K562 (cell line): Measurements from ENCODE around the gene FAM174C. TPM values are rescaled to one million over a fixed set of nuclear protein-coding genes. Genes with fewer than 3 reads are reported as not detected.

Source experiments
- ATF1 ChIP-seq, 2 experiments: fragments of 450-650 bp in 1 of 2; IDR thresholded peaks; 2 replicates each; pipeline ENCODE4 v1.6.1; 2016; ENCODE audit warnings: missing compliant biosample characterization in 1 of 2, missing genetic modification characterization in 1 of 2
- ATF3 ChIP-seq, 2 experiments: fragments of 450-650 bp in 1 of 2; sonication (generic) in 1 of 2; formaldehyde crosslinking in 1 of 2; IDR thresholded peaks in 1 of 2; conservative IDR thresholded peaks in 1 of 2; 2 replicates each; pipeline versions ENCODE4 v1.6.1 to v1.8.1; 2016 to 2023; ENCODE audit warnings: mild to moderate bottlenecking in 2 of 2, moderate library complexity in 2 of 2, inconsistent platforms in 1 of 2, missing genetic modification reagents in 1 of 2
- CTCF ChIP-seq, 3 experiments: IDR thresholded peaks in 2 of 3; conservative IDR thresholded peaks in 1 of 3; 2 replicates each; pipeline ENCODE4 v1.5.1; 2011 to 2012; ENCODE audit warnings: low read length in 3 of 3, mild to moderate bottlenecking in 3 of 3, control low read depth in 2 of 3, improper control_type of control experiment in 1 of 3, inconsistent platforms in 1 of 3, low read depth in 1 of 3, mixed read lengths in 1 of 3, moderate library complexity in 1 of 3; ENCODE audit not compliant: insufficient read depth in 2 of 3
- GATAD2A ChIP-seq: fragments of 450-650 bp; IDR thresholded peaks from 2 replicates; pipeline ENCODE4 v1.6.1; 2017
- ILF3 ChIP-seq: fragments of 450-650 bp; IDR thresholded peaks from 2 replicates; pipeline ENCODE4 v1.6.1; 2018; ENCODE audit warnings: antibody characterized with exemption, mild to moderate bottlenecking, moderate library complexity, borderline replicate concordance
- KAT7 ChIP-seq: sonication (generic); formaldehyde crosslinking; IDR thresholded peaks from 2 replicates; pipeline ENCODE4 v1.8.0; 2022; ENCODE audit warnings: missing genetic modification reagents, mild to moderate bottlenecking, borderline replicate concordance
- NR4A1 ChIP-seq, 2 experiments: fragments of 250-450 bp in 1 of 2; fragments of 450-650 bp in 1 of 2; sonication (Bioruptor Pico) in 1 of 2; IDR thresholded peaks; 2 replicates each; pipeline versions ENCODE4 v1.4.0 to v1.6.1; 2016 to 2020; ENCODE audit warnings: mild to moderate bottlenecking in 2 of 2, missing compliant biosample characterization in 1 of 2, missing genetic modification characterization in 1 of 2, moderate library complexity in 1 of 2
- TSC22D4 ChIP-seq: fragments of 450-650 bp; IDR thresholded peaks from 2 replicates; pipeline ENCODE4 v1.6.1; 2016; ENCODE audit warnings: missing genetic modification characterization, missing biosample characterization, control low read depth
- ZBTB40 ChIP-seq, 2 experiments: fragments of 450-650 bp in 1 of 2; sonication (generic) in 1 of 2; formaldehyde crosslinking in 1 of 2; IDR thresholded peaks; 2 replicates each; pipeline versions ENCODE4 v1.7.1 to v1.9.0; 2016 to 2022; ENCODE audit warnings: inconsistent platforms in 1 of 2, mild to moderate bottlenecking in 1 of 2, missing genetic modification reagents in 1 of 2
- ZNF586 ChIP-seq: fragments of 450-650 bp; formaldehyde crosslinking; conservative IDR thresholded peaks from 2 replicates; pipeline ENCODE4 v1.4.0; 2020; ENCODE audit warnings: mild to moderate bottlenecking, moderate library complexity
- polyA plus RNA-seq, 8 experiments: library from polyadenylated mRNA; depleted of rRNA in 4 of 8; stranded (reverse) in 5 of 8; unstranded in 3 of 8; fragments of >200 nt; fragmentation: Nextera tagmentation in 2 of 8; fragmentation: Illumina TruSeq in 1 of 8; extraction: Ambion mirVana in 2 of 8; extraction: Trizol in 1 of 8; gene quantifications; 2 replicates each; pipeline versions ENCODE4 v1.2.1 to v1.2.3, GENCODE V29; 2011 to 2014; ENCODE audit warnings: inconsistent platforms in 1 of 8, missing spikeins in 1 of 8
- total RNA-seq, 7 experiments: library from RNA; depleted of rRNA in 6 of 7; stranded (reverse); fragments of >200 nt in 6 of 7; fragmentation: Illumina TruSeq in 2 of 7; extraction: Trizol in 2 of 7; gene quantifications; 2 replicates each; pipeline versions ENCODE4 v1.2.1 to v1.2.3, GENCODE V29; 2011 to 2021; ENCODE audit warnings: low replicate concordance in 1 of 7

The FAM174C gene
- total and polyA plus RNA-seq, 9 of the 15 experiments (the other 6 are each of a cell fraction or from before 2014, with no cell fraction given) = 0.66 to 89.6 (median 20.3) TPM

GRCh38 chr19:1239796-1240737, 35.3 kb upstream of the FAM174C start (continued):
- TF ChIP-seq ZBTB40 (IDR thresholded peaks at IDR 0.05) (0 out of 2 replicates have a peak, but pooled peaks have one; percentile 17), ZBTB40 (CRISPR knock-in tag; IDR thresholded peaks at IDR 0.05) (no peak), KAT7 (CRISPR knock-in tag) (no peak), ATF3 (IDR thresholded peaks at IDR 0.05) (peak; percentile 97), ATF3 (CRISPR knock-in tag; conservative IDR thresholded peaks at IDR 0.05) (0 out of 2 replicates have a peak, but pooled peaks have one; percentile 36), GATAD2A (peak; percentile 45; the same call in 1 of the 2 replicates), NR4A1 (CRISPR knock-in tag; IDR thresholded peaks at IDR 0.05) (0 out of 2 replicates have a peak, but pooled peaks have one; percentile 71), NR4A1 (tag; IDR thresholded peaks at IDR 0.05) (0 out of 2 replicates have a peak, but pooled peaks have one; percentile 32), ZNF586 (CRISPR knock-in tag) (no peak), CTCF (IDR thresholded peaks at IDR 0.05 in 2 of 3, conservative IDR thresholded peaks at IDR 0.05 in 1 of 3; ENCODE audit: insufficient read depth in 2 of 3, low read depth in 1 of 3, low read length in 3 of 3) (peak; percentile 74 to 90 (median 89)), ATF1 (CRISPR knock-in tag; IDR thresholded peaks at IDR 0.05) (peak; percentile 64), ATF1 (tag; IDR thresholded peaks at IDR 0.05) (peak; percentile 98), TSC22D4 (tag) (no peak), ILF3 (no peak)
